Upper lobe of left lung (tissue), 4 donors: ENCODE measurements around the gene XCR1.

Experiments used
- CTCF ChIP-seq, 6 experiments: fragments of 450-650 bp in 4 of 6; fragments of 200-600 bp in 2 of 6; sonication (generic) in 2 of 6; IDR thresholded peaks; one replicate each; pipeline ENCODE4 v1.5.1; 2016 to 2019; ENCODE audit warnings: antibody characterized with exemption in 6 of 6
- EP300 ChIP-seq, 4 donors: sonication (generic); formaldehyde crosslinking; IDR thresholded peaks; one replicate each; pipeline ENCODE4 v1.5.1; 2017; ENCODE audit warnings: antibody characterized with exemption in 4 of 4, control low read depth in 2 of 4
- POLR2A ChIP-seq, 4 donors: fragments of 450-650 bp; IDR thresholded peaks; one replicate each; pipeline ENCODE4 v1.5.1; 2016 to 2017; ENCODE audit warnings: antibody characterized with exemption in 4 of 4, mild to moderate bottlenecking in 2 of 4
- POLR2AphosphoS5 ChIP-seq, 2 donors: sonication (generic); formaldehyde crosslinking; IDR thresholded peaks; one replicate each; pipeline ENCODE4 v1.5.1; 2017; ENCODE audit warnings: antibody characterized with exemption in 2 of 2

GRCh38 chr3:46036191-46036590, 8.9 kb upstream of the XCR1 start:
- TF ChIP-seq CTCF (IDR thresholded peaks at IDR 0.05) = no peak
- TF ChIP-seq POLR2A (IDR thresholded peaks at IDR 0.05) = no peak
- no peak for TF ChIP-seq POLR2AphosphoS5 (IDR thresholded peaks at IDR 0.05)
- no peak for TF ChIP-seq EP300 (IDR thresholded peaks at IDR 0.05)
